ENCODE data around the gene EFNA3.

The EFNA3 gene, protein sequence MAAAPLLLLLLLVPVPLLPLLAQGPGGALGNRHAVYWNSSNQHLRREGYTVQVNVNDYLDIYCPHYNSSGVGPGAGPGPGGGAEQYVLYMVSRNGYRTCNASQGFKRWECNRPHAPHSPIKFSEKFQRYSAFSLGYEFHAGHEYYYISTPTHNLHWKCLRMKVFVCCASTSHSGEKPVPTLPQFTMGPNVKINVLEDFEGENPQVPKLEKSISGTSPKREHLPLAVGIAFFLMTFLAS

GRCh38 chr1:155078469-155079209 is at the start of gene EFNA3:
Gene EFNA3 (plus strand): TSS chr1:155078837. CDS start chr1:155078942, 105 bp downstream.
- peak; percentile 40 for DNase-seq (ENCODE audit: low read depth)

- no peak for DNase-seq (ENCODE audit: low read depth)
These were observed 49.0 kb upstream of the EFNA3 start for GRCh38 chr1:155029513-155030242.

DNA sequence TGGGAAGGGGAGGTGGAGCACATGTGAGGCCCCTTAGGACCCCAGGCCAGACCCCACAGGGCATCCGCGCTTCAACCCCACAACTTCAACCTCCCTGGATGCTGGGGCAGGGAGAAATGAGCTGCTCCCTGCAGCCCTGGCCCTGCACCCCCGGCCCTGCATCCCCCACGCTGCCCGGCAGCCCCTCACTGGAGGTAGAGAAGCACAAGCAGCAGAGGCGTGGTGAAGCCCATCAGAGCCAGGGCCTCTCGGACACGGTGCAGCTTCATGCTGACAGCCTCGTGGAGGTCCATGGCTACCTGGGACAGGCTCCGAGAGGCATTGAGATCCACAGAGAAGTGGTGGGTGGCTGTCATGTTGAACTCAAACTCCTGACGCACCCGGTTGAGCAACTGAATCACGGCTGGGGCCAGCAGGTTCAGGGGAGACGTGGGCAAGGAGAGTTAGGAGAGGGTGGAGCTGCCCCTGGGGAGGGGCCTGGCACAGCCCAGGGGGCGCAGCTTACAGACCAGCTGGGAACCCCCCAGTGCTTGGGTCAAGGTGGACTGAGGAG is 48.3 kb upstream of the EFNA3 start:
- DNase-seq (ENCODE audit: low read depth): no peak

DNA sequence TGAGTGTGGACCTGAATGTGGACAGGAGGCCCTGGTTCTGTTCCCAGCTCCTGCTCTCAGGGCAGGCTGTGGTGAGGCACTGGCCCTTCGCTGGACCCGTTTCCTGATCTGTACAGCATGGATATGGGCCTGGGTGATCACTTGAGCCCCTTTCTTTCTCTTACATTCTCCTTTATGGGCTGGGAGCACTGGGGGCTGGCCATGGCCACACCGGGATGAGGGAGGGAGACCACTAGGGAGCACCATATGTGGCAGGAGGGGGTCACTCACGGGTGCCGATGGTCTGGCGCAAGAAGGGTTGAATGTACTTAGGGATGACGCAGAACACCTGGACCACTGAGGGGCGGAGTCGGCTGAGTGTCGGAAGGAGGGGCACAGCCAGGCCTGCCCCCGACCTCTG is 47.7 kb upstream of the EFNA3 start:
- no peak for DNase-seq (ENCODE audit: low read depth)

DNA sequence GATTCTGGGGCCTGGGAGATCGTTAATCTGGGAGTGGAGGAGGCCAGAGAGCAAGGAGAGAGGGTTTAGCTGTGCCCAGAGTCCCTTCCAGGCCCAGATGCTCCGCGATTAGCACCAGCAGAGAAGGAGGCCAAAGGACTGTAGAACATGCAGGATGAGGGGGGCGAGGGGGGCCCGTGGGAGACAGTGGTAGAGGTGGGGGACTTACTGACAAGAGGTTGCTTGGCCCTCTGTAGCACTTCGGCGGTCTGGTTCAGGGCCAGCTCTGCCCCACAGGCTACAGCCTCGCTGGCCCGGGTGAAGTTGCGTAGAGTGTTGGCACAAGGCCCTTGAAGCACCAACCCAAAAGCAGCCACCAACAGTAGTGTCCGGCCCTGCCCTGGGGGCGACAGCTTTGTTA is 45.8 kb upstream of the EFNA3 start:
- DNase-seq (ENCODE audit: low read depth): no peak

DNA sequence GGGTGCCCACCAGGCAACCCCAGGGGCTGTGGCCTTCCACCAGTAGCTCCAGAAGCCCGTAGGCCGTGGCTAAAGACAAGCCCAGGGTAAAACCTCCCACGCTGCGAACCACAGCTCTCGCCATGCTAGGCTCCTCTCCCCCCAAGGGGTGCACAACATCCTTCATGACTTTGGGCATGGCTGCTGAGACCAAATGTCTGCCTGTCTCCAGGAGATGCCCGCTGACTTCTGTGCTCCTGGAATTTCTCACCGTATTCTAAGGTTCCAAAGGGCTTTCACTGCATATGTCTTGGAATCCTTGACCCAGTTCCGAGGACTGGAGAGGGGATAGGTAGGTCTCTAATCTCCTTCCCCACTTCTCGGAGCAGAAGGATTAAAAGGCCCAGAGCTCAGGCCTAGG is 45.1 kb upstream of the EFNA3 start, which contains the start of the genes DCST1 and DCST2:
Gene DCST1, plus strand, starts transcription at position 301 of the 400 bp plus-strand sequence. CDS start 213 bp downstream, outside the sequence.
Gene DCST2, minus strand, starts transcription at position 258 of the 400 bp plus-strand sequence. Its CDS starts 80 bp downstream, at position 178.
- no peak for DNase-seq (ENCODE audit: low read depth)

DNA sequence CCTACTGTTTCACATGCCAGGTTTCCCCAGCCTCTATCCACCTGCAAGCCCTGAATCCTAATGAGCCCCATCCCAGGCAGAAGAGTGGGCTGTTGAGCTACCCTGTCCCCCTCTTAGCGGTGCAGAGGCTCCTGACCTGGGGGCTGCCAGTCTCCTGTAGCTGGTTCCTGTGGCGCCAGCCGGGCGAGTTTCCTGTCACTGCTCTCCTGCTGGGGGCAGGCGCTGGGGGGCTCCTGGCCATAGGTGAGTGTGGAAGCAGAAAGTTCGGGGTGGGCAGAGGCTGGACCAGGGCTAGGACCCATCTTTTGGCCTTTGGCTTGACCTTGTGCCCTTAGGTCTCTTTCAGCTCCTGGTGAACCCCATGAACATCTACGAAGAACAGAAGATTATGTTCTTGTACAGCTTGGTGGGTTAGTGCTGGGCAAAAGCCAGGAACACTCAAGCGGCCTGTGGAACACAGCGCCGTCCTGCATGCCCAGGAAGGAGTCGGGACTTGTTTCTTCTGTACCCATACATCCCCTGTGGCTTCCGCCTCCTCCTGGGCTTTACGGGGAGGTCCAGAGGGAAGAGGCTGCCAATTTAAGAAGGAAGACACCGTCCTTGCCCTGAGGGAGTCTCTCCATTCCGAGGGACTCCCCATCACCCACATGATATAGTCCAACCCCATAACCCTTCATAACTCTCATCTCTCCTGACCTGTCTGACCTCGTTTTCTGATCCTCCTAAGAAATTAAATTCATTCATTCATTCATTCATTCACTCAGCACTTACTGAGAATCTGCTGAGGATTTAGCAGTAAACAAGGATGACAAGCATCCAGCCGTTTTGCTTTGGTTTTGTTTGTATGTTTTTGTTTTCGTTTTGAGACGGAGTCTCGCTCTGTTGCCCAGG is 44.1 kb upstream of the EFNA3 start:
- DNase-seq (ENCODE audit: low read depth): no peak

DNA sequence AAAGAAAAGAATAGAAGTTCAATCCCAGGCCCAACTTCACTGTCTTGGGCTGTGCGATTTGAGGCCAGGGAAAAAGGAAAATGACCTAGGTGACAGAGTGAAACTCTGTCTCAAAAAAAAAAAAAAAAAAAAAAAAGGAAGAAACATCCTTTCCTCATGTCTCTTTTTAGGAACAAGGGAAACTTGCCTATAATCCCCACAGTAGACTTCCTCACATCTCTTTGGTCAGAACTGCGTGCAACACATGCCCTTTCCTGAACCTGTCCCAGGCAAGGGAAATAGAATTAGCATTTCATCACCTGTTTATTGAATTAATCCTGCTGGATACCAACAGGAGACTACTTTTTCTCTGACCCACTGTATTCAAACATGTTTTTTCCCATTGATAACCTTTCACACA is 42.7 kb upstream of the EFNA3 start:
- DNase-seq (ENCODE audit: low read depth): no peak

DNA sequence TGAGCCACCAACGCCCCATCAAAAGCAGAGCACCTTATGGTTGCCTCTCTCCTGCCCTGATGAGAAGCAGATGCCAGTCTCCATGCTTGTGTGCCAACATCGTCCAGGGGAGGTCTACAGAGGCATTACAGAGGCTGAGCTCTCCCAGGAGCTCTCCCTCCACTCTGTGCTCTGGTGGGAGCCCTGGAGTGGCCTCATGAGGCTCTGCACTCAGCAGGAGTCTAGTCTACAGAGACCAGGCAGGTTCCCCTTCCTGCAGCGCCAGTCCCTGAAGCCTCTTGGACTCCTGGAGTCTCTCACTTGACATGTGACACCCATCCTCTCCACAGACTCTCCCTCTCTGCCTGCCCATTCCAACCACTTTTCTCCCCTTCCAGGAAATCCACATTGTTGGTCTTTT is 41.6 kb upstream of the EFNA3 start:
- DNase-seq (ENCODE audit: low read depth): no peak

DNA sequence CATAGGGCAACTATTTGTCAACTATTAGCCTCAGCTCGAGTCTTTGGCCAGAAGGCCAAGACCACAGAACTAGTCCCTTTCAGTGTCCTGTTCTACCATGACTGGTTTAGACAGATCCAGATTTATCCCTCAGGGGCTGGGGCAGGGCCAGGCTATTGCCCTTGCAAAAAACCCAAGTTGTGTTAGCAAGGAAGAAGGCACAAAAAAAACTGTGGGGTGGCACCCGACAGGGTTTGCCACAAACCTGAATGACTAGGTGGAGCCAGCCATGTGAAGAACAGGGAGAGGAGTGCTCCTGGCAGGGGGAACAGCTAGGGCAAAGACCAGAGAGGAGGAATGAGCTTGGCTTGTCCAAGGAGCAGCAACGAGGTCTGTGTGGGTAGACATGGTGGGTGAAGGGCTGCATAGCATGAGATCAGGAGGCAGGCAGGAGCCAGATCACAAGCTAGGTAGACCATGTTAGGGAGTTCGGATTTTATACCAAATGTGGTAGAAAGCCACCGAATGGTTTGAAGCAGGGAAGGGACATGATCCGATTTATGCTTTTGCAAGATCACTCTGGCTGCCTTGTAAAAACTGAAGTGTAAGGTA is 40.7 kb upstream of the EFNA3 start:
- no peak for DNase-seq (ENCODE audit: low read depth)

GRCh38 chr1:155038602-155039307 is 39.9 kb upstream of the EFNA3 start:
- peak; percentile 70 for DNase-seq (ENCODE audit: low read depth)

DNA sequence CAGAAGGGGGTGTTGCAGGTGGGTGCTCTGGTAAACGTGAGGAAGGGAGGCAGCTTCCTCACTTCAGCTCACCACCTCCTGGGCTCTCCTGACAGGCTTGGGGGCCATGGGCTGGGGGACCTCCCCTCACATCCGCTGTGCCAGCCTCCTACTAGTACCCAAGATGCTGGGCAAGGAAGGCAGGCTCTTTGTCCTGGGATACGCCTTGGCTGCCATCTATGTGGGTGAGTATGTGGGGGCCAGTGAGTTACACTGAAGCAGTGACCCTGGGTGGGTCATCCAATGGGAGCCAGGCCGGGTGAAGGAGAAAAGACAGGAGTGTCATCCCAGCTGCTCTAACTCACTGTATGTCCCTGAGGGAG is 39.3 kb upstream of the EFNA3 start:
- DNase-seq (ENCODE audit: low read depth): no peak

- DNase-seq (ENCODE audit: low read depth): no peak
These were observed 38.1 kb upstream of the EFNA3 start for GRCh38 chr1:155040358-155041093.

- no peak for DNase-seq (ENCODE audit: low read depth)
These were observed 35.8 kb upstream of the EFNA3 start for GRCh38 chr1:155042789-155043188.

DNA sequence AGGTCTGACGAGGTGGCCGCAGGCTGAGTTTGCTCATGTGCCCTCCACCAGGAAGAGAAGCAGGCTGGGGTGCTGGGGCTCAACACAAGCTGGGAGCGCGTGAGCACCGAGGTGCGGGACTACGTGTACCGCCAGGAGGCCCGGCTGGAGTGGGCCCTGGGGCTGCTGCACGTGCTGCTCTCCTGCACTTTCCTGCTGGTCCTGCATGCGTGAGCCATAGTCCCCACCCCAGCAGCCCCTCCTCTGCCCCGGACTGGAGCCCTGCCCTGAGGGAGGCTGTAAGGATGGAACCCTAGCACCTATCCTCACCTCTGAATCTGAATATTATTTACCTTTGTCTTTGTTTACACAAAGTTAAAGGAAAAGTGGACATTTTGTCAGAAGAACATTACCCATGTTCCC is 35.3 kb upstream of the EFNA3 start:
- DNase-seq (ENCODE audit: low read depth): no peak

DNA sequence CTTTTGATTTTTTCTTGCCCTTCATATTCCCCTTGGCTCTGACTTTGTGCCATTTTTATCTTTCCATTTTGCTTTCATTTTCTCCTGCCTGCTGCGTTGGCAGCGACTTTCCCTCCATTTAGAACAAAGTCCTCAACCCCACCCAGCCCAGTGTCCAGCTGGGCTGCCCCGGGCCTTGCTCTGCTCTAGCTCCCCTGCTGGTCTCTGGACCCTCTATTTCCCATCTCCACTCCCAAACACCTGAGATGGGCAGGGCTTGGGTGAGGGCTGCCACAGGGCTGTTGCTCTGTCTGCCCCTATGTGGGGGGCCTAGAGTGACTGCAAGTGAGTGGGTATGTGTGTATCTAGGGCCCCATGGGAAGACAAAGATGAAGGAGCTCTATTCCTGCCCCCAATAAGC is 34.8 kb upstream of the EFNA3 start:
- no peak for DNase-seq (ENCODE audit: low read depth)

- no peak for DNase-seq (ENCODE audit: low read depth)
These were observed 34.3 kb upstream of the EFNA3 start for GRCh38 chr1:155044365-155044764.

DNA sequence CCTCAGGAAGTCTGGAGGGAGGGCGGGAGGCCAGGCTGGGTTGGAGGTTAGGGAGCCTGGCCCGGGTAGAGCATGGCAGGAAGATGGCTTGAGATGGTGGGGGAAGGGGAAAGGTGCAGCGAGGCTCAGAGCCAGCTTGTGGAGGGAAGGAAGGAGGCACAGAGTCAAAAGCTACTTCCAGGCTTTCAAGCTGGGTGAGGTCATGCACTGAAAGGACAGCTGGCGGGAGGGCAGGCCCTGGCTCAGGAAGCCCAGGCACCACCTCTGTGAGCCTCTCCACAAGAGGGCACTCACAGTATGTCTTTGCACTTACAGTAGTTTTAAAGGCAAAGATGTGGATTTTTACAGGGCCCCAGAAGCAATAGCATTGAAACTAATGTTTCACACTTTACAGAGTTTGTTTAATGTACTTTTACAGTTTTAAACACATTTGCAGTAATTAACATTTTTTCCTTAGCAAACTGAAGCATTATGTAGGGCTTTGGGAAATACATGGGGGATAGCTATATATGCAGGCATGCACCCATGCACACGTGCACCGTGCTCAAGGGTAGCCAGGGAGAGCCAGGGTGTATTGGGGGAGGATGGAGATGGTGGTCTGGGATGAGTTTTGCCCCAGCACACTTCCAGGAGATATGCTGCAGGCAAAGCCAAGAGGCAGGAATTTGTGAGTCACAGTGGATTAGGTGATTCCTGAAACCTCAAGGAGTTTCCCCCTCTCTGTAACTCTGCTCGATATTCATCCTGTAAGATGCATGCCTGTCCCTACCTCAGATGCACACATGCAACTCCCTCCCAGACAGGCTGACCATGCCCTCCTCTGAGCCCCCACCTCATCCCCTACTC is 33.6 kb upstream of the EFNA3 start:
- DNase-seq (ENCODE audit: low read depth): peak; percentile 74

Measured in iris pigment epithelial cell (primary cell).